ENCODE measurements around the gene MARF1.

- TF ChIP-seq CTCF (IDR thresholded peaks at IDR 0.05; ENCODE audit: borderline replicate concordance, extremely low read depth, low read length, poor library complexity, severe bottlenecking) (no peak), EZH2 (IDR thresholded peaks at IDR 0.05; ENCODE audit: borderline replicate concordance, low read depth, low read length, severe bottlenecking) (no peak)
Observed at GRCh38 chr16:15654591-15654990, 11.6 kb upstream of the MARF1 start.
